NCI-H748 treated with DMSO at 0.1 percent for 48 hours (cell line): ENCODE results near the gene BPIFB3.

Experiments used
- DNase-seq: peaks from one replicate; lab custom pipeline; 2025; lab: John Stamatoyannopoulos, UW

Gene BPIFB3

DNA sequence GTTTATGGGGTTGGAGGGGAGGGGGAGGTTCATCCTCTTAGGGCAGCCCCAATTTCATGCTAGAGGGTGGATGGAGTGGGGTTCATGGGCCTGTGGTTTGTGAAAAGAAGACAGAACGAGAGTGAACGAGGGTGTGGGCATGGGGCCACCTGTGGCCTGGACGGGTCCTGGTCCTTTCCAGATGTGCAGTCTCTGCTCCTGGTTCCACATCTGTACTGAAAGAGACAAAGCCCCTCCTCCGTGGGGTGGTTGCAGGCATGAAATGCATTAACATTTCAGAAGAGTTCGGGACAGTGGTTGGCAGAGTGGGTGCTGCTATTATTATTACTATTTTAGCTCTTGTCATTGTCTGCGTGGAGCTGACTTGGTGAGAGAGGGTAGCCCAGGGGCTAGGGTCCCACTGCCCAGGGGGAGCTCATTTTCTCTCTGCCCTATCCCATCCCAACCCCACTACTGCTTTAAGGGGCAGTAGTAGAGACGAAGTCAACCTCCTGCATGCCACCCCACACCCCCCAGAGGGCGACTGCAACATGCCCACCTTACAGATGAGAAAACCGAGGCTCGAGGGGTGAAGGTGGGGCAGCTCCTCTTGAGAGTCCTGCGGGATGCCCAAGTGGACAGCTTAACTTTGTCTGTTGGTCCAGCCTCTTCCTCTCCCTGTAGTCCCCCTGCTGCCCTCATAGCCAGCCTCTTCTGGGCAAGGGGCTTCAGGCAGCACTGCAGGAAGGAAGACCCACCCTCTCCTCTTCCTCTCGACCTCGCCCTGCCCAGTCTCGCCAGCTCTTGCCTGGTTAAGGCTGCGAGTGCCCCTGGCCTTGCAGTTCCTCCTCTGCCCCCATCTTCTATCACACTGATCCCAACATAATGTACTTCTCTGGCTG, 37.8 kb upstream of the BPIFB3 start:
- no peak for DNase-seq

DNA sequence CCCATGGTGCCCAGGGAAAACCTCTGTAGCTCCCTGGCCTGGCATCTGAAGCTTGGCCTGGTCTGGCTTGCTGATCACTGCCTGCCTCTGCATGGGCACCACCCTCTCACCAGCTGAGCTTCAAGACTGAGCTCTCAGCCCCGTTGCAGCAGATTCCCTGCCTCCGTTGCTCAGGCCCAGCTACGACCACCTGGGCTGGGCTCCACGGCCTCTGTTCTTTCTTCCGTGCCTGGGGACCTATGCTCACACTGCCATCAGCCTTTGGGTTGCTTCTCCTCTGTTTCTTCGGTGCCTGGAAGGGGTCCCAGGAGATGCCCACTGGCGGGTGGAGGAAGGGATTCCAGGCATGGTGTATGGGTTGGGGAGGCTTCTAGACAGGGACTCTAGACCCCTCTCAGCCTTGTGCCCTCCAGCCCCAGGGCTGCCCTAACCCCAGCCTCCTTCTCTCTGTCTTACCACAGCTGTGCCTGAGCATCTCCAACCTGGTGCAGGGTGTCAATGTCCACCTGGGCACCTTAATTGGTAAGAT, 37.1 kb upstream of the BPIFB3 start:
- no peak for DNase-seq

GRCh38 chr20:33017542-33017941, 36.2 kb upstream of the BPIFB3 start:
- no peak for DNase-seq

DNA sequence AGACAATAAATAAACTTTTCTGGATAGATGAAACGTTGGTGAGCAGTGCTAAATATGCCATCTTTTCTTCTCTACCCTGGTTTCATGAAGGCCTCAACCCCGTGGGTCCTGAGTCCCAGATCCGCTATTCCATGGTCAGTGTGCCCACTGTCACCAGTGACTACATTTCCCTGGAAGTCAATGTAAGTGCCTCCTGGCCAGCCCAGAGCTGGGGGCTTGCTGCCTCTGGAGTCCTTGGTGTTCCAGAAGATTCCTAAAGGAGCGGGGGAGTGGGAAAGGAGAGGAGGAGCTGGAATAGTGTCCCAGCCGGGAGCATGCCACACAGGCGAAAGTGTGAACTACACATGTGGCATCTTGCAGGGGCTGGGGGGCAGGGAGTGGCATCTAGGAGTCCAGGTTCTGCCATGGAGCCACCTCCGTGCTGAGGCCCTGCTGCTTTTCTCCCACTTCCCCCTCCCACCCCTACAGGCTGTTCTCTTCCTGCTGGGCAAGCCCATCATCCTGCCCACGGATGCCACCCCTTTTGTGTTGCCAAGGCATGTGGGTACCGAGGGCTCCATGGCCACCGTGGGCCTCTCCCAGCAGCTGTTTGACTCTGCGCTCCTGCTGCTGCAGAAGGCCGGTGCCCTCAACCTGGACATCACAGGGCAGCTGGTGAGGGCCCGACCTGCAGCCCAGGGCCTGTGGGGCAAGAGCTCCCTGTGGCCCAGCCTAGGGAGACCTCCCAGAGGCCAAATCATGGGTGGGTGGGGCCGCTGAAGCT, 35.4 kb upstream of the BPIFB3 start:
- DNase-seq, result no peak

GRCh38 chr20:33019465-33020277, 34.0 kb upstream of the BPIFB3 start:
- no peak for DNase-seq

GRCh38 chr20:33020278-33021161, 33.2 kb upstream of the BPIFB3 start:
- DNase-seq, result no peak

- DNase-seq, result no peak
These were observed 31.8 kb upstream of the BPIFB3 start for GRCh38 chr20:33021879-33022278.

GRCh38 chr20:33022289-33022688, 31.4 kb upstream of the BPIFB3 start:
- DNase-seq, result no peak

- DNase-seq, result no peak
These were observed 30.8 kb upstream of the BPIFB3 start for GRCh38 chr20:33022694-33023438.

DNA sequence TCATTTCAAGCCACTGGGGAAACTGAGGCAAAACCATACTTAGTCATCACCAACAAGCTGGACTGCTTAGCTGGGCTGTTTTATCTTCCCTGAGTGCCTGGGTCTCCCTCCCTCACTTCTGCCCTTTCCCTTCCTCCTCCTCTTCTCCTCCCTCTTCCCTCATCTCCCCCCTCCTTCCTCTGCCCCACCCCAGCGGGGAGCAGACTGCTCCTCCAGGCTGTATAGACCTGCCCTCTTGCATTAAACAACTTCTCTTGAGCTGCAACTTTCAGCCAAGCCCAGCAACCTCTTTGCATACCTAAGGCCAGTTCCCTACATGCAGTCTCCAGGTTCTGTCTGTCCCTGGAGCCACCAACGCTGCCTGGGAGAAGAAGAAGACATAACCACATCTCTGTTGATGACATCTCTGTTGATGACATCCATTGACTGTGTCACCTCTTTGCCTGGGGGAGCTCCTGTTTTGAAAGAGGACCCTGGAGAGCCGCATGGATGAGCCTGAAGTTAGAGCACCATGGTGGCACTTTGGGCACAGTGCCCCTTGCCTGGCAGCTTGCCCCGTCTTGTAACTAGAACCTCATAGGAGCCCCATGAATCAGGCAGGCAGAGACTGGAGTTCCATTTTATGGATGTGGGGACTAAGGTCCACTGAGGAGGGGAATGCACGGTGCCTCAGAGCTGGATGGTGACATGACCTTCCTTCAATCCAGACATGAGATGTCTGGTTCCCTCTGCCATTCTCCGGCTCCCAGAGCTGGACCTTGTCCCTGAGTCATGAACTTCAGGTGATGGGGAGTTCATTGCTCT, 30.1 kb upstream of the BPIFB3 start:
- DNase-seq, result no peak

- DNase-seq, result no peak
These were observed 29.5 kb upstream of the BPIFB3 start for GRCh38 chr20:33024243-33024560.

- DNase-seq, result no peak
These were observed 28.9 kb upstream of the BPIFB3 start for GRCh38 chr20:33024609-33025317.

GRCh38 chr20:33025318-33025876, 28.3 kb upstream of the BPIFB3 start:
- no peak for DNase-seq

GRCh38 chr20:33026072-33026778, 27.5 kb upstream of the BPIFB3 start:
- no peak for DNase-seq

DNA sequence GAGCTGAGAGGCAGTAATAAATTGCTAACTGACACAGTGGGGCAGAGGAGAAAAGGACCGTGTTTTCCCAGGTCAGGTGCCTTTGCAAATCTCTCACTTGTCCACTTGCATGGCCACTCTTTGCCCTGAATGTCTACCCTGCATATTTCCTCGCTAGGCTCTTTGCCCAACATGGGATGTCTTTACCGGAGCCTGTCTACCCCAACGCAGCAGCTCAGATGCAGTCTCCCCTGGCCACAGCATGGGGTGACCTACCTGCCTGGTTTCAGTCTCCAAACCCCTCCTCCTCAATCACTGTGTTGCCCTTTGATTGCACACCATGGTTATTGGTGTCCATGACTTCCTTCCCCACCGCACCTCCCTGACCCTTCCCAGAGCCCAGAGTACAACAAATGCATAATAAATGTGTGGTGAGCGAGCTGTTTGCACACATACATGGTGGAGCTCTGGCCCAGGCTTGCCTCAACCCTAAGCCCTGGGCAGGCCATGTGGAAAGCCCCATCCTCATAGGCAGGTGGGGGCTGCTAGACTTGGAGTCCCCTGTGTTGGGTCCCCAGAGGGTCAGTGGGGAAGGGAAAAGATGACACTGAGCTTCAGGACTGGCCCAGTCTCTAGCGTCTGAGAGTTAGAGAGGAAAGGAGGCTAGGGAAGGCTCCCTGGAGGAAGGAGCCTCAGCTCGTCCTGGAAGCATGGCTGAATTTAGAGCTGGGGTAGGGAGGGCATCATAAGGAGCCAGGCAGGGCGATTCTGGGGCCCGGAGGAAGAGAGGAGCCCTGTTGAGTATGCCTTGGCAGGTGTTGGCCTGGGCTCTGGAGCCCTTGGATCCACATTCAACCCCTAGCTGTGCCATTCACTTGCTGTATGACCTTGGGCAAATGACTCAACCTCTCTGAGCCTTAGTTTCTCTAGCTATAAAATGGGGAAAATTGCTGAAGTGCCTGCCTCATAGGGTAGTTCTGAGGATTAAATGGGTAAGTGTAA, 26.6 kb upstream of the BPIFB3 start:
- DNase-seq, result no peak

DNA sequence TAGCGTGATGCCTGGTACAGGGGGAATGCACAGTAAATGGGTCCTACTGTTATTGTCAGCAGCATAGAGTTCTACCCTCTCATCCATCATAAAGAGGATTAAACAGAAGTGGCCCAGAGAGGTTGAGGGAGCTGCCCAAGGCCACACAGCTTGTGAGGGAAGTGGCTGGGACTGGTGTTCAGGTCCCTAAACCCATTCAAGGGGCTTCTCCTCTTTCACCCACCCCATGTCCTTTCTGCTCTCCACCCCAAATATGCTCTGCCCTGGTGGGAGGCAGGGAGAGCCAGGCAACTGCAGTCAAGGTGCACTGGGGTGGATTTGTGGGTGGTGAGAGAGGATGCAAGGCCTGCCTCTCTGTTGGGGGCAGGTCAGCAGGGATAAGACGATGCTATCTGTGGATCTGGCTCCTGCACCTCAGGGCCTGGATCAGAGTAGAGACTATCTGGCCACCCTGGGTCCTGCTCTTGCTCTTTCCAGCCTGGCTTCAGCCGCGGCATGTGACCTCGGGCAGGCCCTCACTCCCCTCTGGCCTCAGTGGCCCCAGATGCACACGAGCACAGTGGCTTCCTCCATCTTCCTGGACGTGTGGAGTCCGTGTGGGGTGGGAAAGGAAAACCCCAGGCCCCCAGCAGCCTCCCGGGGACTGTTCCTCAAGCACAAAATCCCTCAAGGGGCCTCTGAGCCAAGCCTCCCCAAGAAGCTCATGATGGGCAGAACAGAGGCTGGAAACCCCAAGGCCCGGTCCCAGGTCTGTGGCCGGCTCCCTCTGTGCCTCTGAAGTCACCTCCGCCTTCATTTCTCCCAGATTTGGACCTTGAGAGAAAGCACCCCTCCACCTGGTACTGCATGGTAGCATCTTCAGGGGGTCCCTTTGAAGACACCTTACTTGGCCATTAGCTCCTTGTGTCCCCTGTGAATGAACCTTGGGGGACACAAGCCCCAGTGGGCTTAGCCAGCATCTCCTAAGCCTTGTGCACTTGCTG, 25.6 kb upstream of the BPIFB3 start:
- DNase-seq, result no peak
